Endothelial cell of umbilical vein (primary cell): ENCODE measurements around the gene RASD2. TPM values are rescaled to one million over a fixed set of nuclear protein-coding genes. Genes with fewer than 3 reads are reported as not detected.

Experiments
- BruUV-seq: library from RNA; stranded (reverse); fragments of 400-500 nt; replicated peaks from 2 replicates; lab custom pipeline; 2021; lab: Mats Ljungman, UMichigan
- CTCF ChIA-PET: fragments of 300-600, 350-600 bp; sonication (Branson Sonifier 250); formaldehyde crosslinking; loops from one replicate; lab custom pipeline; 2021; ENCODE audit warnings: antibody characterized with exemption, inconsistent platforms; lab: Charles Lee
- POLR2A ChIA-PET: fragments of 300-600, 350-600 bp; sonication (Branson Sonifier 250); formaldehyde crosslinking; loops from one replicate; lab custom pipeline; 2021; ENCODE audit warnings: antibody characterized with exemption, inconsistent platforms; lab: Charles Lee
- DNase-seq: peaks from one replicate; pipeline ENCODE4 v3.0.0-alpha.2; 2011; ENCODE audit warnings: low read depth, low spot score
- FAIRE-seq: peaks from 2 replicates; lab custom pipeline; 2011; peaks lifted over from hg19 to GRCh38; lab: Jason Lieb, UNC
- H2AFZ ChIP-seq: 2 replicates; pipeline ENCODE4 v1.6.0; 2012; ENCODE audit warnings: low read depth, low read length, control low read depth, inconsistent platforms
- H3K27ac ChIP-seq: 2 replicates; pipeline ENCODE4 v1.5.1; 2011; ENCODE audit warnings: low read depth, mild to moderate bottlenecking, control low read depth, low read length, moderate library complexity; ENCODE audit not compliant: insufficient read depth
- H3K27me3 ChIP-seq, 2 experiments: 2 replicates each; pipeline versions ENCODE4 v1.6.0 to v1.6.1; 2011; ENCODE audit warnings: low read length in 2 of 2, mixed read lengths in 1 of 2; ENCODE audit not compliant: control insufficient read depth in 2 of 2, insufficient read depth in 2 of 2
- H3K36me3 ChIP-seq, 2 experiments: 2 replicates in 1 of 2; 3 replicates in 1 of 2; pipeline ENCODE4 v1.5.1; 2011; ENCODE audit warnings: low read length in 2 of 2, mild to moderate bottlenecking in 1 of 2, moderate library complexity in 1 of 2; ENCODE audit not compliant: control insufficient read depth in 2 of 2, insufficient read depth in 2 of 2; ENCODE audit errors: extremely low read depth in 1 of 2
- H3K4me1 ChIP-seq: 3 replicates; pipeline ENCODE4 v1.5.1; 2011; ENCODE audit warnings: mild to moderate bottlenecking, low read length; ENCODE audit not compliant: control insufficient read depth, insufficient read depth; ENCODE audit errors: extremely low read depth
- H3K4me2 ChIP-seq: 2 replicates; pipeline ENCODE4 v1.6.1; 2011; ENCODE audit warnings: low read length, control low read depth, mixed read lengths; ENCODE audit not compliant: insufficient read depth
- H3K4me3 ChIP-seq, 3 experiments: fragments of 200-600 bp in 1 of 3; sonication (generic), shearing (Covaris generic) in 1 of 3; replicated peaks in 1 of 3; 2 replicates each; pipeline ENCODE4 v1.5.1; 2011 to 2016; ENCODE audit warnings: control low read depth in 3 of 3, low read length in 3 of 3, mild to moderate bottlenecking in 2 of 3, inconsistent platforms in 1 of 3, low read depth in 1 of 3, moderate library complexity in 1 of 3; ENCODE audit not compliant: insufficient read depth in 1 of 3
- H3K79me2 ChIP-seq: 2 replicates; pipeline ENCODE4 v1.6.0; 2012; ENCODE audit warnings: low read length, inconsistent platforms; ENCODE audit not compliant: control insufficient read depth, insufficient read depth
- H3K9ac ChIP-seq: replicated peaks from 2 replicates; pipeline ENCODE3; 2011; ENCODE audit warnings: low read length, control low read depth; ENCODE audit not compliant: insufficient read depth; ENCODE audit errors: extremely low read depth
- H3K9me1 ChIP-seq: replicated peaks from 3 replicates; pipeline ENCODE4 v1.6.0; 2011; ENCODE audit warnings: mild to moderate bottlenecking, low read length; ENCODE audit not compliant: control insufficient read depth, insufficient read depth; ENCODE audit errors: extremely low read depth
- H3K9me3 ChIP-seq: replicated peaks from 2 replicates; pipeline ENCODE4 v1.5.1; 2012; ENCODE audit warnings: low read length, inconsistent platforms; ENCODE audit not compliant: control insufficient read depth, insufficient read depth
- H4K20me1 ChIP-seq: replicated peaks from 2 replicates; pipeline ENCODE3; 2011; ENCODE audit warnings: mild to moderate bottlenecking, low read length; ENCODE audit not compliant: control insufficient read depth, insufficient read depth; ENCODE audit errors: extremely low read depth
- EZH2 ChIP-seq: IDR thresholded peaks from 2 replicates; pipeline ENCODE4 v1.6.1; 2012; ENCODE audit warnings: borderline replicate concordance, low read depth, mild to moderate bottlenecking, moderate library complexity, low read length, inconsistent platforms; ENCODE audit not compliant: severe bottlenecking
- FOS ChIP-seq: IDR thresholded peaks from 2 replicates; pipeline ENCODE4 v1.6.1; 2011; ENCODE audit warnings: mild to moderate bottlenecking, low read length, moderate library complexity, borderline replicate concordance; ENCODE audit not compliant: insufficient read depth
- GATA2 ChIP-seq: IDR thresholded peaks from 2 replicates; pipeline ENCODE4 v1.7.0; 2011; ENCODE audit warnings: low read depth, mild to moderate bottlenecking, moderate library complexity, mixed read lengths, low read length; ENCODE audit not compliant: insufficient read length, insufficient read depth
- JUN ChIP-seq: IDR thresholded peaks from 2 replicates; pipeline ENCODE4 v1.6.1; 2011; ENCODE audit warnings: borderline replicate concordance, low read depth; ENCODE audit not compliant: insufficient read length, insufficient read depth
- MAX ChIP-seq: IDR thresholded peaks from 2 replicates; pipeline ENCODE4 v1.6.1; 2011; ENCODE audit not compliant: insufficient read depth, insufficient read length
- MYC ChIP-seq: IDR thresholded peaks from one replicate; pipeline ENCODE4 v1.6.1; 2011; ENCODE audit warnings: mild to moderate bottlenecking, low read depth, low read length
- POLR2A ChIP-seq: IDR thresholded peaks from 2 replicates; pipeline ENCODE4 v1.6.1; 2012; ENCODE audit warnings: low read depth, mild to moderate bottlenecking, control low read depth, low read length
- POLR2AphosphoS5 ChIP-seq: IDR thresholded peaks from 2 replicates; pipeline ENCODE4 v1.6.1; 2012; ENCODE audit warnings: low read depth, mild to moderate bottlenecking, control low read depth, low read length, moderate library complexity; ENCODE audit not compliant: insufficient read depth
- dilution Hi-C: fragments of 300-500 bp; cut with MboI; formaldehyde crosslinking; loops from one replicate; pipeline ENCODE4 v1.15.0; 2019; ENCODE audit warnings: low sequenced_read_pairs; ENCODE audit not compliant: extremely low pct_ligation_motif_present
- intact Hi-C: fragments of 100-400 bp; cut with micrococcal nuclease; formaldehyde crosslinking; loops from one replicate; pipeline ENCODE4 v1.10.0; 2022
- polyA plus RNA-seq, 4 experiments: library from polyadenylated mRNA; depleted of rRNA in 3 of 4; stranded (reverse) in 3 of 4; unstranded in 1 of 4; fragments of >200 nt; gene quantifications; 2 replicates each; pipeline versions ENCODE4 v1.2.1 to v1.2.3, GENCODE V29; 2011 to 2012; ENCODE audit warnings: missing spikeins in 1 of 4
- total RNA-seq: library from RNA; stranded (reverse); gene quantifications from 2 replicates; pipeline ENCODE4 v1.2.3, GENCODE V29; 2021
- TF ChIP-seq, protein P1 (sequence below), 2 donors: IDR thresholded peaks; 1 replicate in 1 of 2; 2 replicates in 1 of 2; pipeline ENCODE4 v1.5.1; 2011; ENCODE audit warnings: low read length in 2 of 2, mild to moderate bottlenecking in 2 of 2, moderate library complexity in 2 of 2, control low read depth in 1 of 2, inconsistent platforms in 1 of 2, low read depth in 1 of 2; ENCODE audit not compliant: insufficient read depth in 1 of 2; ENCODE audit errors: extremely low read depth in 1 of 2

RASD2 gene
- total and polyA plus RNA-seq, 2 donors (not counting 3 experiments of a cell fraction or from before 2014, with no cell fraction given) = not detected

DNA sequence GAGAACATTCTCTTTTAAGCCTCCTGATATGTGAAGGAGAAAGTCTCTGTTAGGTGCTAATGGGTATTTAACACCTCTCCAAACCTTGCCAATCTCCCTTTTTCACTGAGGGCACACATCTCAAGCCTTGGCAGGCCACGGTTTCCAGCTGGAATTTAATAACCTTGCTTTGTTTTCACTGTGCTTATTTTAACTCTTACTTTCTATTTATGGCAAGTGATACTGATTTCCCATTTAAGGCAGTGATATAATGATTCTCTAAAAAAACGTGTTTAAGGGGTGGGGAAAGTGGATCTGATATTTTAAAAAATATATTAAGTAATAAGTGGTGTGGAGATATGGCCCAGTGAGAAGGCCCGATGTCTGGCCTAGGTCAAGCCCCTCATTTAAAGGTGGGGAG is 1.1 kb upstream of the RASD2 start:
- H3K4me2 ChIP-seq = peak overlapping the region; percentile 78
- FAIRE-seq = no peak
- peaks cover 24 to 26% of the 10 kb centered on the region in 2 experiments for H3K27me3 ChIP-seq
- H2AFZ ChIP-seq = peak overlapping the region; percentile 92
- no peak overlapping the region for H3K27ac ChIP-seq
- H4K20me1 ChIP-seq = no peaks in the 10 kb centered on the region
- H3K79me2 ChIP-seq = no peaks in the 10 kb centered on the region
- CTCF ChIA-PET = interaction anchor here (0.8 to 2.0 kb wide), 5 partner anchors 13 to 108 kb away, joined by 3 to 4 read pairs (median 3); no protein-coding TSS in a partner anchor
- no peak overlapping the region for H3K9ac ChIP-seq
- BruUV-seq = no TSS peak
- intact Hi-C loops (no loop called here), dilution Hi-C loops (no loop called here)
- no peak for DNase-seq
- no peaks in the 10 kb centered on the region for H3K9me3 ChIP-seq
- POLR2A ChIA-PET = no interaction called here
- no peak overlapping the region for H3K4me3 ChIP-seq
- TF ChIP-seq MAX = no peak
- TF ChIP-seq POLR2AphosphoS5 = no peak
- no peak for TF ChIP-seq FOS
- TF ChIP-seq, protein P1, sequence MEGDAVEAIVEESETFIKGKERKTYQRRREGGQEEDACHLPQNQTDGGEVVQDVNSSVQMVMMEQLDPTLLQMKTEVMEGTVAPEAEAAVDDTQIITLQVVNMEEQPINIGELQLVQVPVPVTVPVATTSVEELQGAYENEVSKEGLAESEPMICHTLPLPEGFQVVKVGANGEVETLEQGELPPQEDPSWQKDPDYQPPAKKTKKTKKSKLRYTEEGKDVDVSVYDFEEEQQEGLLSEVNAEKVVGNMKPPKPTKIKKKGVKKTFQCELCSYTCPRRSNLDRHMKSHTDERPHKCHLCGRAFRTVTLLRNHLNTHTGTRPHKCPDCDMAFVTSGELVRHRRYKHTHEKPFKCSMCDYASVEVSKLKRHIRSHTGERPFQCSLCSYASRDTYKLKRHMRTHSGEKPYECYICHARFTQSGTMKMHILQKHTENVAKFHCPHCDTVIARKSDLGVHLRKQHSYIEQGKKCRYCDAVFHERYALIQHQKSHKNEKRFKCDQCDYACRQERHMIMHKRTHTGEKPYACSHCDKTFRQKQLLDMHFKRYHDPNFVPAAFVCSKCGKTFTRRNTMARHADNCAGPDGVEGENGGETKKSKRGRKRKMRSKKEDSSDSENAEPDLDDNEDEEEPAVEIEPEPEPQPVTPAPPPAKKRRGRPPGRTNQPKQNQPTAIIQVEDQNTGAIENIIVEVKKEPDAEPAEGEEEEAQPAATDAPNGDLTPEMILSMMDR (IDR thresholded peaks at IDR 0.05; ENCODE audit: extremely low read depth in 1 of 2, insufficient read depth in 1 of 2, low read depth in 1 of 2, low read length in 2 of 2) = no peak
- TF ChIP-seq EZH2 = no peak
- no peak for TF ChIP-seq JUN
- TF ChIP-seq GATA2 = no peak
- no peak for TF ChIP-seq POLR2A
- TF ChIP-seq MYC = no peak
- no peaks in the 10 kb centered on the region for H3K36me3 ChIP-seq
- H3K4me1 ChIP-seq = peaks cover 14% of the 10 kb centered on the region
- no peaks in the 10 kb centered on the region for H3K9me1 ChIP-seq
